Tibial nerve (tissue), 4 donors: ENCODE results near the gene ARL2.

Experiments used
- EP300 ChIP-seq, 2 donors: sonication (generic); formaldehyde crosslinking; IDR thresholded peaks; one replicate each; pipeline ENCODE4 v1.6.1; 2017; ENCODE audit warnings: antibody characterized with exemption in 2 of 2, mild to moderate bottlenecking in 1 of 2
- POLR2A ChIP-seq, 2 donors: fragments of 450-650 bp; IDR thresholded peaks; one replicate each; pipeline ENCODE4 v1.6.1; 2017; ENCODE audit warnings: antibody characterized with exemption in 2 of 2, mild to moderate bottlenecking in 2 of 2, moderate library complexity in 2 of 2
- TF ChIP-seq, protein P1 (sequence below), 5 experiments: fragments of 200-600 bp in 3 of 5; fragments of 450-650 bp in 2 of 5; sonication (generic) in 3 of 5; IDR thresholded peaks; one replicate each; pipeline ENCODE4 v1.5.1; 2016 to 2019; ENCODE audit warnings: antibody characterized with exemption in 5 of 5, mild to moderate bottlenecking in 3 of 5, moderate library complexity in 2 of 5

DNA sequence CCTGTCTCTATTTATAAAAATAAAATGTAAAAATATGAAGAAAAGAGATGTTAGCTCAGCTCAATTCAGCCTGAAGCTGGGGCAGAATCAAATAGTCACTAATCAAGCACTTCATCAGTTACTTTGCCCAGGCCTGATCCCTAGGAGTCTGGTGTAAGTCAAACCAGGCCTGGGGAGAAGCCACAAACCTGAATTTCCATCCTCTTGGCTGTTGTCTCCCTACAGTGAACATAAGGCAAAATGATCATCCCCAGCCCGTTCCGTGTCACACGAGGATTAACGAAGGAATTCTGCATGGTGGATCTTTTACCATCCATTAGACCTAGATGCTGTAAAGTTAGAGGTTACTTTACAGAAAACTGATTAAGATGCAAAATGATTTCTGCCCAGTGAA lies 50.9 kb downstream of the ARL2 start:
- TF ChIP-seq, protein P1, sequence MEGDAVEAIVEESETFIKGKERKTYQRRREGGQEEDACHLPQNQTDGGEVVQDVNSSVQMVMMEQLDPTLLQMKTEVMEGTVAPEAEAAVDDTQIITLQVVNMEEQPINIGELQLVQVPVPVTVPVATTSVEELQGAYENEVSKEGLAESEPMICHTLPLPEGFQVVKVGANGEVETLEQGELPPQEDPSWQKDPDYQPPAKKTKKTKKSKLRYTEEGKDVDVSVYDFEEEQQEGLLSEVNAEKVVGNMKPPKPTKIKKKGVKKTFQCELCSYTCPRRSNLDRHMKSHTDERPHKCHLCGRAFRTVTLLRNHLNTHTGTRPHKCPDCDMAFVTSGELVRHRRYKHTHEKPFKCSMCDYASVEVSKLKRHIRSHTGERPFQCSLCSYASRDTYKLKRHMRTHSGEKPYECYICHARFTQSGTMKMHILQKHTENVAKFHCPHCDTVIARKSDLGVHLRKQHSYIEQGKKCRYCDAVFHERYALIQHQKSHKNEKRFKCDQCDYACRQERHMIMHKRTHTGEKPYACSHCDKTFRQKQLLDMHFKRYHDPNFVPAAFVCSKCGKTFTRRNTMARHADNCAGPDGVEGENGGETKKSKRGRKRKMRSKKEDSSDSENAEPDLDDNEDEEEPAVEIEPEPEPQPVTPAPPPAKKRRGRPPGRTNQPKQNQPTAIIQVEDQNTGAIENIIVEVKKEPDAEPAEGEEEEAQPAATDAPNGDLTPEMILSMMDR (IDR thresholded peaks at IDR 0.05), result no peak
- TF ChIP-seq POLR2A (IDR thresholded peaks at IDR 0.05), result no peak
- TF ChIP-seq EP300 (IDR thresholded peaks at IDR 0.05), result no peak
